Thoracic aorta (tissue), 2 donors: ENCODE results near the gene AR. TPM values are rescaled to one million over a fixed set of nuclear protein-coding genes. Genes with fewer than 3 reads are reported as not detected.

ENCODE experiments used
- ATAC-seq: fragments of 150-250 bp; one replicate; pipeline ENCODE4 v1.8.0; 2017; ENCODE audit warnings: low read depth; ENCODE audit not compliant: insufficient number of reproducible peaks, low FRiP score
- DNase-seq: peaks from one replicate; pipeline ENCODE4 v3.0.0-alpha.2; 2020; ENCODE audit warnings: low spot score
- H3K27ac ChIP-seq, 2 donors: fragments of 200-600 bp; sonication (generic); 1 replicate in 1 of 2; 2 replicates in 1 of 2; pipeline ENCODE4 v1.5.1; 2016; ENCODE audit warnings: mild to moderate bottlenecking in 2 of 2, moderate library complexity in 2 of 2
- H3K27me3 ChIP-seq: fragments of 200-600 bp; sonication (generic); replicated peaks from 2 replicates; pipeline ENCODE4 v1.6.0; 2016; ENCODE audit warnings: mild to moderate bottlenecking; ENCODE audit not compliant: insufficient read depth
- H3K36me3 ChIP-seq: fragments of 200-600 bp; sonication (generic); one replicate; pipeline ENCODE4 v1.5.1; 2016
- H3K4me1 ChIP-seq, 2 donors: fragments of 200-600 bp; sonication (generic); 1 replicate in 1 of 2; 2 replicates in 1 of 2; pipeline versions ENCODE4 v1.5.1 to v1.6.0; 2016; ENCODE audit warnings: low read depth in 2 of 2, mild to moderate bottlenecking in 1 of 2; ENCODE audit not compliant: control insufficient read depth in 1 of 2
- H3K4me3 ChIP-seq: fragments of 200-600 bp; sonication (generic); 2 replicates; pipeline ENCODE4 v1.5.1; 2016; ENCODE audit warnings: mild to moderate bottlenecking
- H3K9me3 ChIP-seq: fragments of 200-600 bp; sonication (generic); 2 replicates; pipeline ENCODE4 v1.5.1; 2016
- total RNA-seq, 2 donors: library from RNA; depleted of rRNA; stranded (reverse); fragments of >200 nt; gene quantifications; one replicate each; pipeline versions ENCODE4 v1.1.0 to v1.2.3, GENCODE V29; 2016
- TF ChIP-seq, protein P1 (sequence below): fragments of 200-600 bp; sonication (generic); IDR thresholded peaks from one replicate; pipeline ENCODE4 v1.5.1; 2019; ENCODE audit warnings: antibody characterized with exemption

AR gene
- total RNA-seq, 2 donors from 2014 or later, result 18.3 to 22.0 TPM

DNA sequence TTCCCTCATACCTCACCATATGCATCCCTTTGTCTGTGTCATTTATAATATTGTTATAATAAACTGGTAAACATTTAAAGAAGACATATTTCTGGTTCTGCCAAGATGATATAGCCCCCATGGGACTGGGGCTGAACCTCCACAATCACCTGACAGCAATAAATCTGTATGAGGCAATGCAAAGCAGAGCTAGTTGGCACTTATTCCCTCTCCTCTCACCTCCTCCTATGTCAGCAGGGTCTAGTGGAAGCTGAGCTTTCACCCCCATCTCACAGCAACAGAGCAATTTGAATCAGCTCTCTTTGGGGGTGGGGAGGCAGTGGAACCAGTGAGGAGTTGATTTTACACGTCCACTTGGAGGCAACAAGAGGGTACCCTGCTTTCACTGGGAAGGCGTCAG, 206.9 kb downstream of the AR start:
- no peak for DNase-seq
- H3K9me3 ChIP-seq, result no peaks in the 10 kb centered on the region
- no peak for ATAC-seq
- no peak overlapping the region for H3K4me3 ChIP-seq
- TF ChIP-seq, protein P1, sequence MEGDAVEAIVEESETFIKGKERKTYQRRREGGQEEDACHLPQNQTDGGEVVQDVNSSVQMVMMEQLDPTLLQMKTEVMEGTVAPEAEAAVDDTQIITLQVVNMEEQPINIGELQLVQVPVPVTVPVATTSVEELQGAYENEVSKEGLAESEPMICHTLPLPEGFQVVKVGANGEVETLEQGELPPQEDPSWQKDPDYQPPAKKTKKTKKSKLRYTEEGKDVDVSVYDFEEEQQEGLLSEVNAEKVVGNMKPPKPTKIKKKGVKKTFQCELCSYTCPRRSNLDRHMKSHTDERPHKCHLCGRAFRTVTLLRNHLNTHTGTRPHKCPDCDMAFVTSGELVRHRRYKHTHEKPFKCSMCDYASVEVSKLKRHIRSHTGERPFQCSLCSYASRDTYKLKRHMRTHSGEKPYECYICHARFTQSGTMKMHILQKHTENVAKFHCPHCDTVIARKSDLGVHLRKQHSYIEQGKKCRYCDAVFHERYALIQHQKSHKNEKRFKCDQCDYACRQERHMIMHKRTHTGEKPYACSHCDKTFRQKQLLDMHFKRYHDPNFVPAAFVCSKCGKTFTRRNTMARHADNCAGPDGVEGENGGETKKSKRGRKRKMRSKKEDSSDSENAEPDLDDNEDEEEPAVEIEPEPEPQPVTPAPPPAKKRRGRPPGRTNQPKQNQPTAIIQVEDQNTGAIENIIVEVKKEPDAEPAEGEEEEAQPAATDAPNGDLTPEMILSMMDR, result no peak
- H3K27ac ChIP-seq, result no peak overlapping the region
- H3K27me3 ChIP-seq, result no peaks in the 10 kb centered on the region
- H3K36me3 ChIP-seq, result no peaks in the 10 kb centered on the region
- no peaks in the 10 kb centered on the region for H3K4me1 ChIP-seq

DNA sequence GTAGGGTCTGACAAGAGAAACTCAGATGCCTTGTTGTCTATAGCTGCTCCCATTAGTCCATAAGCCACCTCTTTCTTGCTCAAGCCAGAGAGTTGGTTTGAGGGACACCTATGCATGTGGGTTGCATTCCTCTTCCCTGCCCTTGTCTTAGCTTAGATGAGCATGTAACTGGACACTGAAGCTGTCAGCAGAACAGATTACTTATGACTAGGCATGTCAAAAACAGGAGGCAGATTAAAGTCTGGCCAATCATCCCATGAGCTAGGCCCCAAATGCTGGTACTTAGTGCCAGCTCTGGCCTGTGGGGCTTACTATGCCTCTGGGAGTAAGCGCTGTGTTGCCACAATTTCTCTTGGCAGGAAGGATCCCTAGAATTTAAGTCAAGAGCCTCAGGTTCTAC, 215.2 kb downstream of the AR start:
- no peaks in the 10 kb centered on the region for H3K9me3 ChIP-seq
- no peaks in the 10 kb centered on the region for H3K36me3 ChIP-seq
- H3K27ac ChIP-seq, result no peak overlapping the region
- no peaks in the 10 kb centered on the region for H3K4me1 ChIP-seq
- H3K27me3 ChIP-seq, result no peaks in the 10 kb centered on the region
- no peak for DNase-seq
- no peak overlapping the region for H3K4me3 ChIP-seq
- ATAC-seq, result no peak
- TF ChIP-seq, protein P1, result no peak

DNA sequence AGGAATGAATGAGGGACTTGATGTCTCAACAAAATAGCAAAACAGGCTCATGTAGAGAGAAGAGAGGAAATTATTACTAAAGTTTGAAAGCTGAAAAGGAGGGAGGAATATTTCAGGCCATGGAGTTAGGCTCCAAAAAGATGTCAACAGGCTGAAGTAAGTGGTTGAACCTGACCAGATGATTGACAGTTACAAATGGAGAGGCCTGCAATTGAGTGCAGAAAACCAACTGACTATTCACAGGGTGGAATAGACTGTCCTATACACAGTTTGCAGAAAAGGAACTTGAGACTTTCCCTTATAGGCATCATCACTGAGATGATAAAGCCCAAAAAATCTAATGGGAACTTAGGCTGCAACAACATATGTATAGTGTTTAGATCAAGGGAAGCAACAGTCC, 233.3 kb downstream of the AR start:
- ATAC-seq, result no peak
- H3K4me1 ChIP-seq, result peaks cover 12 to 20% of the 10 kb centered on the region in 2 donors
- TF ChIP-seq, protein P1, result no peak

DNA sequence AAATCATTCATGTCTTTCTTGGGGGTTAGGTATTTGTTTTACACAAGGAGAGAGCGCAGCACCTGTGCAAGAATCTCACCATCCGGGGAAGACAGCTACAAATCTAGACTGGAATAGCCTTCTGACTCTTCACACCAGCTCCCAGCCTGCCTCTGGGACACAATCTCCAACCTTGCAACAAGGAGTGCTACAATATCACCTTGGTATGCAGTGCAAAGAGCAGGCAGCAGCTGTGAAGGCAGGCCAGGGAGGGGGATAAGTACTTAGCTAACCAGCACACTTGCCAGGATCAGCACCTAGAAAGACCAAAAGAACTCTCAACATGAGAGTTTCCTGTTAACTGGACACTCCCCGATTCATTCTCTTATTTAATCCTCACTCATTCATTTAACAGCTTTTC, 235.3 kb downstream of the AR start:
- Histone ChIP-seq H3K27ac (no peak overlapping the region), H3K27me3 (no peaks in the 10 kb centered on the region), H3K4me1 (peaks cover 12 to 20% of the 10 kb centered on the region in 2 donors), H3K36me3 (no peaks in the 10 kb centered on the region), H3K9me3 (no peaks in the 10 kb centered on the region), H3K4me3 (no peak overlapping the region)
- no peak for ATAC-seq
- DNase-seq, result no peak
- TF ChIP-seq, protein P1, result no peak

More for the DNA sequence above, 233.3 kb downstream of the AR start:
- H3K36me3 ChIP-seq, result no peaks in the 10 kb centered on the region
- no peaks in the 10 kb centered on the region for H3K9me3 ChIP-seq
- no peak overlapping the region for H3K4me3 ChIP-seq
- H3K27ac ChIP-seq, result no peak overlapping the region
- DNase-seq, result no peak
- no peaks in the 10 kb centered on the region for H3K27me3 ChIP-seq
